ENCODE measurements around the gene VMP1.
"Not testable (repeated sequence)": the region's sequence is repeated elsewhere in the genome, so short reads cannot be mapped to it uniquely, and the experiment has no call there.

The VMP1 gene

GRCh38 chr17:59764292-59764741, 56.9 kb downstream of the VMP1 start:
- no peak for DNase-seq
- no peak for TF ChIP-seq POLR2A (IDR thresholded peaks at IDR 0.05; ENCODE audit: low read length)
- TF ChIP-seq GATA1 (IDR thresholded peaks at IDR 0.05; ENCODE audit: low read depth, low read length), result no peak

- no peak for DNase-seq
- TF ChIP-seq POLR2A (IDR thresholded peaks at IDR 0.05; ENCODE audit: low read length) (no peak), GATA1 (IDR thresholded peaks at IDR 0.05; ENCODE audit: low read depth, low read length) (no peak)
Measured at GRCh38 chr17:59765038-59765437, 57.6 kb downstream of the VMP1 start.

- no peak for TF ChIP-seq GATA1 (IDR thresholded peaks at IDR 0.05; ENCODE audit: low read depth, low read length)
- no peak for TF ChIP-seq POLR2A (IDR thresholded peaks at IDR 0.05; ENCODE audit: low read length)
- no peak for DNase-seq
Measured at GRCh38 chr17:59766491-59766890, 59.0 kb downstream of the VMP1 start.

GRCh38 chr17:59767176-59767575, 59.7 kb downstream of the VMP1 start:
- TF ChIP-seq POLR2A (IDR thresholded peaks at IDR 0.05; ENCODE audit: low read length), result no peak
- DNase-seq, result no peak

GRCh38 chr17:59769887-59770286, 62.4 kb downstream of the VMP1 start:
- no peak for DNase-seq
- no peak for TF ChIP-seq POLR2A (IDR thresholded peaks at IDR 0.05; ENCODE audit: low read length)
- TF ChIP-seq GATA1 (IDR thresholded peaks at IDR 0.05; ENCODE audit: low read depth, low read length), result no peak

GRCh38 chr17:59771093-59771492, 63.6 kb downstream of the VMP1 start:
- no peak for TF ChIP-seq POLR2A (IDR thresholded peaks at IDR 0.05; ENCODE audit: low read length)
- no peak for TF ChIP-seq GATA1 (IDR thresholded peaks at IDR 0.05; ENCODE audit: low read depth, low read length)
- no peak for DNase-seq

- no peak for DNase-seq
- TF ChIP-seq GATA1 (IDR thresholded peaks at IDR 0.05; ENCODE audit: low read depth, low read length) (no peak), POLR2A (IDR thresholded peaks at IDR 0.05; ENCODE audit: low read length) (no peak)
Measured at GRCh38 chr17:59775786-59776350, 68.4 kb downstream of the VMP1 start.

- DNase-seq, result no peak
- TF ChIP-seq GATA1 (IDR thresholded peaks at IDR 0.05; ENCODE audit: low read depth, low read length), result no peak
- TF ChIP-seq POLR2A (IDR thresholded peaks at IDR 0.05; ENCODE audit: low read length), result no peak
Measured at GRCh38 chr17:59776577-59776976, 69.1 kb downstream of the VMP1 start.

GRCh38 chr17:59777033-59777432, 69.6 kb downstream of the VMP1 start:
- no peak for DNase-seq
- TF ChIP-seq GATA1 (IDR thresholded peaks at IDR 0.05; ENCODE audit: low read depth, low read length) (no peak), POLR2A (IDR thresholded peaks at IDR 0.05; ENCODE audit: low read length) (no peak)

- no peak for DNase-seq
- TF ChIP-seq GATA1 (IDR thresholded peaks at IDR 0.05; ENCODE audit: low read depth, low read length) (no peak), POLR2A (IDR thresholded peaks at IDR 0.05; ENCODE audit: low read length) (no peak)
Measured at GRCh38 chr17:59778996-59779395, 71.5 kb downstream of the VMP1 start.

GRCh38 chr17:59779521-59779920, 72.1 kb downstream of the VMP1 start:
- DNase-seq, result no peak
- TF ChIP-seq GATA1 (IDR thresholded peaks at IDR 0.05; ENCODE audit: low read depth, low read length), result no peak
- TF ChIP-seq POLR2A (IDR thresholded peaks at IDR 0.05; ENCODE audit: low read length), result no peak

- not testable (repeated sequence) for DNase-seq
Measured at GRCh38 chr17:59780548-59780947, 73.1 kb downstream of the VMP1 start.

GRCh38 chr17:59783221-59784047, 76.0 kb downstream of the VMP1 start:
- peak; percentile 42 to 45 for DNase-seq

GRCh38 chr17:59785091-59785799, 77.8 kb downstream of the VMP1 start:
- TF ChIP-seq GATA1 (IDR thresholded peaks at IDR 0.05; ENCODE audit: low read depth, low read length), result no peak
- no peak for TF ChIP-seq POLR2A (IDR thresholded peaks at IDR 0.05; ENCODE audit: low read length)
- peak in 1 of 2 experiments; percentile 61 for DNase-seq

More at GRCh38 chr17:59783221-59784047, 76.0 kb downstream of the VMP1 start:
- TF ChIP-seq POLR2A (IDR thresholded peaks at IDR 0.05; ENCODE audit: low read length), result no peak
- no peak for TF ChIP-seq GATA1 (IDR thresholded peaks at IDR 0.05; ENCODE audit: low read depth, low read length)

GRCh38 chr17:59786213-59786535, 78.7 kb downstream of the VMP1 start:
- DNase-seq, result no peak
- TF ChIP-seq GATA1 (IDR thresholded peaks at IDR 0.05; ENCODE audit: low read depth, low read length) (no peak), POLR2A (IDR thresholded peaks at IDR 0.05; ENCODE audit: low read length) (no peak)

Data from erythroblast (primary cell).